Measurements from ENCODE around the gene CHMP4A.
"Not testable (repeated sequence)": the region's sequence is repeated elsewhere in the genome, so short reads cannot be mapped to it uniquely, and the experiment has no call there.

Gene CHMP4A

GRCh38 chr14:24246765-24247212, 33.5 kb upstream of the CHMP4A start:
- DNase-seq = no peak

GRCh38 chr14:24245350-24245749, 32.1 kb upstream of the CHMP4A start:
- not testable (repeated sequence) for DNase-seq

- no peak for DNase-seq
Measured at GRCh38 chr14:24243336-24243836, 30.1 kb upstream of the CHMP4A start.

GRCh38 chr14:24241829-24242443, 28.6 kb upstream of the CHMP4A start:
- DNase-seq = peak; percentile 87

GRCh38 chr14:24240110-24240918, 27.0 kb upstream of the CHMP4A start:
- DNase-seq = no peak

- no peak for DNase-seq
Measured at GRCh38 chr14:24238527-24239037, 25.3 kb upstream of the CHMP4A start.

GRCh38 chr14:24238123-24238522, 24.8 kb upstream of the CHMP4A start:
- no peak for DNase-seq

- no peak for DNase-seq
Measured at GRCh38 chr14:24237463-24237955, 24.2 kb upstream of the CHMP4A start.

- no peak for DNase-seq
Measured at GRCh38 chr14:24236689-24237462, 23.6 kb upstream of the CHMP4A start.

- DNase-seq = no peak
Measured at GRCh38 chr14:24235804-24236688, 22.8 kb upstream of the CHMP4A start.

GRCh38 chr14:24234095-24235005, 21.1 kb upstream of the CHMP4A start:
- DNase-seq = no peak

GRCh38 chr14:24233538-24233866, 20.2 kb upstream of the CHMP4A start:
- DNase-seq = no peak

GRCh38 chr14:24232645-24233537, 19.6 kb upstream of the CHMP4A start, which contains the start of gene GMPR2:
Gene GMPR2 (plus strand): TSS chr14:24232929. CDS start chr14:24233254, 325 bp downstream.
- no peak for DNase-seq

GRCh38 chr14:24232121-24232644, 18.9 kb upstream of the CHMP4A start, which contains the start of gene NEDD8:
Gene NEDD8 (minus strand): TSS chr14:24232367. CDS start chr14:24232267, 100 bp downstream.
- DNase-seq = peak; percentile 71

- no peak for DNase-seq
Measured at GRCh38 chr14:24231263-24232120, 18.2 kb upstream of the CHMP4A start.

- DNase-seq = no peak
Measured at GRCh38 chr14:24228902-24229301, 15.6 kb upstream of the CHMP4A start.

GRCh38 chr14:24226473-24226872, 13.2 kb upstream of the CHMP4A start:
- DNase-seq = no peak

GRCh38 chr14:24224618-24225071, 11.4 kb upstream of the CHMP4A start:
- DNase-seq = no peak
